HCT116 (cell line): Measurements from ENCODE around the gene DQX1. TPM values are rescaled to one million over a fixed set of nuclear protein-coding genes. Genes with fewer than 3 reads are reported as not detected.

Experiments
- ATAC-seq: fragments of 200-7000 bp; cut with Tn5 transposase; 2 replicates; pipeline ENCODE4 v1.9.1; 2020; ENCODE audit warnings: mild to moderate bottlenecking, moderate library complexity
- BruUV-seq: library from RNA; stranded (reverse); fragments of 400-500 nt; replicated peaks from 2 replicates; lab custom pipeline; 2021; lab: Mats Ljungman, UMichigan
- CTCF ChIA-PET: fragments of 300-600 bp; sonication (Branson Sonifier 250); formaldehyde crosslinking; loops from one replicate; lab custom pipeline; 2021; ENCODE audit warnings: antibody characterized with exemption; lab: Charles Lee
- POLR2A ChIA-PET: fragments of 300-600, 350-600 bp; sonication (Branson Sonifier 250); formaldehyde crosslinking; loops from one replicate; lab custom pipeline; 2021; ENCODE audit warnings: antibody characterized with exemption; lab: Charles Lee
- RAD21 ChIA-PET, 2 experiments: fragments of 300-600 bp; sonication (Branson Sonifier 250); formaldehyde crosslinking; loops; one replicate each; lab custom pipeline; 2023; ENCODE audit warnings: low total read pairs in 2 of 2; ENCODE audit not compliant: uncharacterized antibody in 2 of 2, unreplicated experiment in 2 of 2, low non-redundant PET in 1 of 2; lab: Charles Lee
- DNase-seq: peaks from one replicate; pipeline ENCODE4 v3.0.0-alpha.2; 2010; ENCODE audit warnings: low read depth, low spot score
- H2AFZ ChIP-seq: fragments of 200-600 bp; shearing (Covaris generic), sonication (generic); 2 replicates; pipeline ENCODE4 v1.6.1; 2017; ENCODE audit warnings: low read depth, mixed run types, mixed read lengths, antibody characterized with exemption, low read length; ENCODE audit not compliant: poor library complexity, severe bottlenecking
- H3K27ac ChIP-seq: 2 replicates; pipeline ENCODE4 v1.5.1; 2012; ENCODE audit warnings: low read depth, low read length
- H3K27me3 ChIP-seq: fragments of 200-600 bp; sonication (generic); 2 replicates; pipeline ENCODE4 v1.6.1; 2016; ENCODE audit warnings: mixed run types, low read length, mixed read lengths; ENCODE audit not compliant: insufficient read depth
- H3K36me3 ChIP-seq, 2 experiments: fragments of 200-500 bp in 1 of 2; fragments of 200-600 bp in 1 of 2; sonication (Bioruptor generic) in 1 of 2; sonication (generic) in 1 of 2; 2 replicates each; pipeline versions ENCODE4 v1.5.1 to v1.6.1; 2014 to 2016; ENCODE audit warnings: low read length in 2 of 2, inconsistent platforms in 1 of 2, mixed read lengths in 1 of 2, mixed run types in 1 of 2; ENCODE audit not compliant: insufficient read depth in 2 of 2, control insufficient read depth in 1 of 2
- H3K4me1 ChIP-seq, 2 experiments: fragments of 200-600 bp in 1 of 2; sonication (generic) in 1 of 2; 2 replicates each; pipeline versions ENCODE4 v1.5.1 to v1.6.1; 2012 to 2017; ENCODE audit warnings: low read length in 2 of 2, inconsistent platforms in 1 of 2, mild to moderate bottlenecking in 1 of 2, mixed read lengths in 1 of 2, mixed run types in 1 of 2, moderate library complexity in 1 of 2; ENCODE audit not compliant: insufficient read depth in 2 of 2, control insufficient read depth in 1 of 2
- H3K4me2 ChIP-seq: fragments of 200-600 bp; sonication (generic); 2 replicates; pipeline ENCODE4 v1.6.1; 2017; ENCODE audit warnings: mixed run types, low read length, mixed read lengths
- H3K4me3 ChIP-seq, 2 experiments: fragments of 200-600 bp in 1 of 2; sonication (generic) in 1 of 2; replicated peaks in 1 of 2; 2 replicates each; pipeline ENCODE4 v1.5.1; 2011 to 2016; ENCODE audit warnings: low read length in 2 of 2, control low read depth in 1 of 2, low read depth in 1 of 2, mild to moderate bottlenecking in 1 of 2, mixed read lengths in 1 of 2, mixed run types in 1 of 2
- H3K79me2 ChIP-seq: fragments of 200-600 bp; sonication (generic); 2 replicates; pipeline ENCODE4 v1.6.1; 2017; ENCODE audit warnings: mild to moderate bottlenecking, mixed run types, low read length, moderate library complexity, mixed read lengths; ENCODE audit not compliant: insufficient read depth
- H3K9ac ChIP-seq: fragments of 200-600 bp; sonication (generic); 2 replicates; pipeline ENCODE4 v1.6.1; 2016; ENCODE audit warnings: low read length, mixed read lengths
- H3K9me2 ChIP-seq: fragments of 200-600 bp; sonication (generic), shearing (Covaris generic); 2 replicates; pipeline ENCODE4 v1.6.1; 2017; ENCODE audit warnings: mixed run types, mild to moderate bottlenecking, moderate library complexity; ENCODE audit not compliant: insufficient read depth
- H3K9me3 ChIP-seq, 2 experiments: fragments of 200-500 bp in 1 of 2; fragments of 200-600 bp in 1 of 2; sonication (Bioruptor generic) in 1 of 2; sonication (generic) in 1 of 2; 2 replicates each; pipeline ENCODE4 v1.6.1; 2014 to 2017; ENCODE audit warnings: low read length in 2 of 2, mixed read lengths in 2 of 2, inconsistent platforms in 1 of 2, low read depth in 1 of 2, mild to moderate bottlenecking in 1 of 2, mixed run types in 1 of 2, moderate library complexity in 1 of 2; ENCODE audit not compliant: control insufficient read depth in 1 of 2, insufficient read depth in 1 of 2
- H4K20me1 ChIP-seq: fragments of 200-600 bp; sonication (generic), shearing (Covaris generic); 2 replicates; pipeline ENCODE4 v1.6.1; 2017; ENCODE audit warnings: mixed run types, mild to moderate bottlenecking, moderate library complexity; ENCODE audit not compliant: insufficient read depth
- CEBPB ChIP-seq: IDR thresholded peaks from 2 replicates; pipeline ENCODE4 v1.6.1; 2012; ENCODE audit warnings: low read depth
- EZH2 ChIP-seq: fragments of 200-600 bp; sonication (generic); IDR thresholded peaks from 2 replicates; pipeline ENCODE4 v1.6.1; 2017; ENCODE audit warnings: antibody characterized with exemption, mixed run types
- SIN3A ChIP-seq: IDR thresholded peaks from 2 replicates; pipeline ENCODE4 v1.6.1; 2012; ENCODE audit warnings: low read depth
- YY1 ChIP-seq: IDR thresholded peaks from 2 replicates; pipeline ENCODE4 v1.6.1; 2011; ENCODE audit warnings: low read length, low read depth, moderate library complexity, mild to moderate bottlenecking; ENCODE audit not compliant: insufficient replicate concordance; ENCODE audit errors: extremely low read depth
- ZBTB33 ChIP-seq: IDR thresholded peaks from 2 replicates; pipeline ENCODE4 v1.6.1; 2011; ENCODE audit warnings: mild to moderate bottlenecking, low read length, moderate library complexity; ENCODE audit not compliant: insufficient replicate concordance; ENCODE audit errors: extremely low read depth
- intact Hi-C: fragments of 100-400 bp; cut with micrococcal nuclease; formaldehyde crosslinking; loops from 2 replicates; pipeline ENCODE4 v1.10.0; 2022
- total RNA-seq: library from RNA; stranded (reverse); gene quantifications from one replicate; pipeline ENCODE4 v1.2.1, GENCODE V29; 2021; ENCODE audit not compliant: unreplicated experiment
- TF ChIP-seq, protein P1 (sequence below): IDR thresholded peaks from 2 replicates; pipeline ENCODE4 v1.6.1; 2012; ENCODE audit warnings: low read depth

DQX1 gene
- total RNA-seq, 1 experiment from 2014 or later: 0.98 TPM

- no peak for TF ChIP-seq YY1
- no peak for TF ChIP-seq EZH2
Measured at GRCh38 chr2:74542978-74543377, 16.9 kb upstream of the DQX1 start (continued).

- no peaks in the 10 kb centered on the region for H3K27me3 ChIP-seq
Measured at GRCh38 chr2:74540291-74540690, 14.3 kb upstream of the DQX1 start.

More at GRCh38 chr2:74540291-74540690, 14.3 kb upstream of the DQX1 start:
- POLR2A ChIA-PET: no interaction called here
- TF ChIP-seq ZBTB33 (no peak), SIN3A (no peak), CEBPB (no peak), EZH2 (no peak)
- TF ChIP-seq, protein P1, sequence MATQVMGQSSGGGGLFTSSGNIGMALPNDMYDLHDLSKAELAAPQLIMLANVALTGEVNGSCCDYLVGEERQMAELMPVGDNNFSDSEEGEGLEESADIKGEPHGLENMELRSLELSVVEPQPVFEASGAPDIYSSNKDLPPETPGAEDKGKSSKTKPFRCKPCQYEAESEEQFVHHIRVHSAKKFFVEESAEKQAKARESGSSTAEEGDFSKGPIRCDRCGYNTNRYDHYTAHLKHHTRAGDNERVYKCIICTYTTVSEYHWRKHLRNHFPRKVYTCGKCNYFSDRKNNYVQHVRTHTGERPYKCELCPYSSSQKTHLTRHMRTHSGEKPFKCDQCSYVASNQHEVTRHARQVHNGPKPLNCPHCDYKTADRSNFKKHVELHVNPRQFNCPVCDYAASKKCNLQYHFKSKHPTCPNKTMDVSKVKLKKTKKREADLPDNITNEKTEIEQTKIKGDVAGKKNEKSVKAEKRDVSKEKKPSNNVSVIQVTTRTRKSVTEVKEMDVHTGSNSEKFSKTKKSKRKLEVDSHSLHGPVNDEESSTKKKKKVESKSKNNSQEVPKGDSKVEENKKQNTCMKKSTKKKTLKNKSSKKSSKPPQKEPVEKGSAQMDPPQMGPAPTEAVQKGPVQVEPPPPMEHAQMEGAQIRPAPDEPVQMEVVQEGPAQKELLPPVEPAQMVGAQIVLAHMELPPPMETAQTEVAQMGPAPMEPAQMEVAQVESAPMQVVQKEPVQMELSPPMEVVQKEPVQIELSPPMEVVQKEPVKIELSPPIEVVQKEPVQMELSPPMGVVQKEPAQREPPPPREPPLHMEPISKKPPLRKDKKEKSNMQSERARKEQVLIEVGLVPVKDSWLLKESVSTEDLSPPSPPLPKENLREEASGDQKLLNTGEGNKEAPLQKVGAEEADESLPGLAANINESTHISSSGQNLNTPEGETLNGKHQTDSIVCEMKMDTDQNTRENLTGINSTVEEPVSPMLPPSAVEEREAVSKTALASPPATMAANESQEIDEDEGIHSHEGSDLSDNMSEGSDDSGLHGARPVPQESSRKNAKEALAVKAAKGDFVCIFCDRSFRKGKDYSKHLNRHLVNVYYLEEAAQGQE: no peak
- H3K4me1 ChIP-seq: no peaks in the 10 kb centered on the region; a peak in 2 of 4 replicates
- no peaks in the 10 kb centered on the region for H3K9me2 ChIP-seq
- CTCF ChIA-PET: no interaction called here
- BruUV-seq: no TSS peak
- RAD21 ChIA-PET: no interaction called here
- no peaks in the 10 kb centered on the region for H4K20me1 ChIP-seq
- H3K36me3 ChIP-seq: no peaks in the 10 kb centered on the region
- ATAC-seq (no peak), DNase-seq (no peak)
- no peak overlapping the region for H3K4me3 ChIP-seq
- no peak overlapping the region for H3K27ac ChIP-seq
- no peak overlapping the region for H3K9ac ChIP-seq
- H3K79me2 ChIP-seq: no peaks in the 10 kb centered on the region
- H3K4me2 ChIP-seq: no peak overlapping the region
- H3K9me3 ChIP-seq: no peaks in the 10 kb centered on the region
- H2AFZ ChIP-seq: no peak overlapping the region
- intact Hi-C loops: no loop called here
